Lower leg skin (tissue), 3 donors: Measurements from ENCODE around the gene KANK4.

Experiments
- POLR2A ChIP-seq, 2 donors: fragments of 450-650 bp; IDR thresholded peaks; one replicate each; pipeline ENCODE4 v1.6.1; 2016 to 2017; ENCODE audit warnings: antibody characterized with exemption in 2 of 2, mild to moderate bottlenecking in 1 of 2, moderate library complexity in 1 of 2
- TF ChIP-seq, protein P1 (sequence below), 3 donors: fragments of 450-650 bp; IDR thresholded peaks; one replicate each; pipeline ENCODE4 v1.5.1; 2016; ENCODE audit warnings: antibody characterized with exemption in 3 of 3, mild to moderate bottlenecking in 3 of 3, moderate library complexity in 2 of 3

DNA sequence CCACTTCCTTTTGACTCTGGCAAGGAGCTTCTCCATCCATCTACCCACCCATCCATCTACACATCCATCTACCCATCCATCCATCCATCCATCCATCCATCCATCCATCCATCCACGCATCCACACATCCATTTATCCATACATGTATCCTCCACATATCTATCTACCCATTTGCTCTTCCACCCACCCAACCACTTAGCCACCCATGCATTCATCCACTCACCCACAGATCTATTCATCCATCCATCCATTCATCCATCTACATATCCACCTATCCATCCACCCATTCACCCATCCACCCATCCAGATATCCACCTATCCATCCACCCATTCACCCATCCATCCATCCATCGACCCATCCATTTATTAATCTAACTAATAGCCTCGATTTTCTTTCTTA is 23.0 kb upstream of the KANK4 start:
- TF ChIP-seq, protein P1, sequence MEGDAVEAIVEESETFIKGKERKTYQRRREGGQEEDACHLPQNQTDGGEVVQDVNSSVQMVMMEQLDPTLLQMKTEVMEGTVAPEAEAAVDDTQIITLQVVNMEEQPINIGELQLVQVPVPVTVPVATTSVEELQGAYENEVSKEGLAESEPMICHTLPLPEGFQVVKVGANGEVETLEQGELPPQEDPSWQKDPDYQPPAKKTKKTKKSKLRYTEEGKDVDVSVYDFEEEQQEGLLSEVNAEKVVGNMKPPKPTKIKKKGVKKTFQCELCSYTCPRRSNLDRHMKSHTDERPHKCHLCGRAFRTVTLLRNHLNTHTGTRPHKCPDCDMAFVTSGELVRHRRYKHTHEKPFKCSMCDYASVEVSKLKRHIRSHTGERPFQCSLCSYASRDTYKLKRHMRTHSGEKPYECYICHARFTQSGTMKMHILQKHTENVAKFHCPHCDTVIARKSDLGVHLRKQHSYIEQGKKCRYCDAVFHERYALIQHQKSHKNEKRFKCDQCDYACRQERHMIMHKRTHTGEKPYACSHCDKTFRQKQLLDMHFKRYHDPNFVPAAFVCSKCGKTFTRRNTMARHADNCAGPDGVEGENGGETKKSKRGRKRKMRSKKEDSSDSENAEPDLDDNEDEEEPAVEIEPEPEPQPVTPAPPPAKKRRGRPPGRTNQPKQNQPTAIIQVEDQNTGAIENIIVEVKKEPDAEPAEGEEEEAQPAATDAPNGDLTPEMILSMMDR (IDR thresholded peaks at IDR 0.05) = no peak
- no peak for TF ChIP-seq POLR2A (IDR thresholded peaks at IDR 0.05)
